DND-41 (cell line): Measurements from ENCODE around the gene CCL27.

ENCODE experiments used
- ATAC-seq: fragments of 200-7000 bp; cut with Tn5 transposase; 3 replicates; pipeline ENCODE4 v1.9.1; 2021; ENCODE audit warnings: low read depth; ENCODE audit not compliant: insufficient read depth
- DNase-seq: peaks from one replicate; pipeline ENCODE4 v3.0.0-alpha.2; 2020
- H2AFZ ChIP-seq: 2 replicates; pipeline ENCODE4 v1.6.0; 2012; ENCODE audit warnings: low read depth, low read length
- H3K27ac ChIP-seq: 2 replicates; pipeline ENCODE4 v1.5.1; 2012; ENCODE audit warnings: low read length, inconsistent platforms
- H3K27me3 ChIP-seq: fragments of 200-600 bp; sonication (generic); 2 replicates; pipeline ENCODE4 v1.6.0; 2012; ENCODE audit warnings: low read length, mild to moderate bottlenecking, inconsistent platforms; ENCODE audit not compliant: insufficient read depth, poor library complexity
- H3K36me3 ChIP-seq: 2 replicates; pipeline ENCODE4 v1.5.1; 2012; ENCODE audit warnings: low read length, inconsistent platforms; ENCODE audit not compliant: insufficient read depth
- H3K4me1 ChIP-seq: 2 replicates; pipeline ENCODE4 v1.5.1; 2012; ENCODE audit warnings: mild to moderate bottlenecking, low read length; ENCODE audit not compliant: insufficient read depth
- H3K4me2 ChIP-seq: 2 replicates; pipeline ENCODE4 v1.6.0; 2012; ENCODE audit warnings: mild to moderate bottlenecking, moderate library complexity, low read length, inconsistent platforms; ENCODE audit not compliant: insufficient read depth
- H3K4me3 ChIP-seq, 2 experiments: fragments of 200-600 bp in 1 of 2; shearing (Covaris generic) in 1 of 2; 2 replicates each; pipeline ENCODE4 v1.5.1; 2012 to 2016; ENCODE audit warnings: inconsistent platforms in 2 of 2, low read length in 2 of 2, mild to moderate bottlenecking in 2 of 2, low read depth in 1 of 2, moderate library complexity in 1 of 2
- H3K79me2 ChIP-seq: 2 replicates; pipeline ENCODE4 v1.6.0; 2012; ENCODE audit warnings: low read length, inconsistent platforms; ENCODE audit not compliant: insufficient read depth
- H3K9ac ChIP-seq: 2 replicates; pipeline ENCODE4 v1.6.0; 2012; ENCODE audit warnings: low read depth, mild to moderate bottlenecking, inconsistent platforms, low read length, moderate library complexity
- H3K9me3 ChIP-seq: 2 replicates; pipeline ENCODE4 v1.5.1; 2012; ENCODE audit warnings: low read length, moderate library complexity, mild to moderate bottlenecking, inconsistent platforms; ENCODE audit not compliant: insufficient read depth, severe bottlenecking
- H4K20me1 ChIP-seq: 2 replicates; pipeline ENCODE4 v1.6.0; 2012; ENCODE audit warnings: low read length; ENCODE audit not compliant: insufficient read depth
- EZH2 ChIP-seq: IDR thresholded peaks from 3 replicates; pipeline ENCODE4 v1.6.1; 2012; ENCODE audit warnings: borderline replicate concordance, low read depth, mild to moderate bottlenecking, moderate library complexity, low read length, inconsistent platforms; ENCODE audit not compliant: severe bottlenecking
- TF ChIP-seq, protein P1 (sequence below): IDR thresholded peaks from 2 replicates; pipeline ENCODE4 v1.5.1; 2012; ENCODE audit warnings: borderline replicate concordance, low read length, moderate library complexity, mild to moderate bottlenecking; ENCODE audit not compliant: poor library complexity, severe bottlenecking; ENCODE audit errors: extremely low read depth

Gene CCL27

DNA sequence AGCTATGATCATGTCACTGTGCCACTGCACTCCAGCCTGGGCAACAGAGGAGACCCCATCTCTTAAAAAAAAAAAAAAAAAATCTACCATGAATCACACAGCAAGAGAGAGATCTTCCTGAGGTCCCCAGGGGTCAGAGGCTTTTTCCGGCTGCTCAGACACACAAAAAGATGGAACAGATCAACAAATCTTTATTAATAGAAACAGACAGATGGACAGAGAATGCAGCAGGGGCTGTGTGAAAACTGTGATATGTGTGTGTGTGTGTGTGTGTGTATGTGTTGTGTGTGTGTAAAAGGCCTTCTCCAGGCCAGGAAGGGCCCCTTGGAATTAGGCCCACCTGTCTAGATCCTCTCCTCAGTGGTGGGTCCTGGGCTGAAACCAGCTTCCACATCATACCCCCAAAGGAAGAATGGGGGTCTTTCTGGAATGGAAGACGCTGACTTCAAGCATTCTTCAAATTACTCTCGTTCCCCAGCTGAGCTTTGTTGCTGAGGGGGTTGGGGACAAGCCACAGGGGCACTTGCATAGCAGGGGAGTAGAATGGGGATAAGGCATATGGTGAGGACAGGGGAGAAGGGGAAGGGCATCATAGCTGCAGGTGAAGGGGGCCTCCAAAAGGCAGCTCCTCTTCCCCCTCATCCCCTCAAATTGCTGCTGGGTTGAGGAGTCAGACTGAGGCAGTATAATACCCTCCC is 27.8 kb downstream of the CCL27 start:
- DNase-seq = no peak
- H3K79me2 ChIP-seq = peaks cover 25% of the 10 kb centered on the region
- peaks cover 5% of the 10 kb centered on the region for H3K27me3 ChIP-seq
- H3K4me1 ChIP-seq = peaks cover 33% of the 10 kb centered on the region
- no peak overlapping the region for H3K4me2 ChIP-seq
- ATAC-seq = no peak
- H3K9me3 ChIP-seq = no peaks in the 10 kb centered on the region
- no peak overlapping the region for H3K9ac ChIP-seq
- H3K4me3 ChIP-seq = no peak overlapping the region
- TF ChIP-seq EZH2 = no peak
- TF ChIP-seq, protein P1, sequence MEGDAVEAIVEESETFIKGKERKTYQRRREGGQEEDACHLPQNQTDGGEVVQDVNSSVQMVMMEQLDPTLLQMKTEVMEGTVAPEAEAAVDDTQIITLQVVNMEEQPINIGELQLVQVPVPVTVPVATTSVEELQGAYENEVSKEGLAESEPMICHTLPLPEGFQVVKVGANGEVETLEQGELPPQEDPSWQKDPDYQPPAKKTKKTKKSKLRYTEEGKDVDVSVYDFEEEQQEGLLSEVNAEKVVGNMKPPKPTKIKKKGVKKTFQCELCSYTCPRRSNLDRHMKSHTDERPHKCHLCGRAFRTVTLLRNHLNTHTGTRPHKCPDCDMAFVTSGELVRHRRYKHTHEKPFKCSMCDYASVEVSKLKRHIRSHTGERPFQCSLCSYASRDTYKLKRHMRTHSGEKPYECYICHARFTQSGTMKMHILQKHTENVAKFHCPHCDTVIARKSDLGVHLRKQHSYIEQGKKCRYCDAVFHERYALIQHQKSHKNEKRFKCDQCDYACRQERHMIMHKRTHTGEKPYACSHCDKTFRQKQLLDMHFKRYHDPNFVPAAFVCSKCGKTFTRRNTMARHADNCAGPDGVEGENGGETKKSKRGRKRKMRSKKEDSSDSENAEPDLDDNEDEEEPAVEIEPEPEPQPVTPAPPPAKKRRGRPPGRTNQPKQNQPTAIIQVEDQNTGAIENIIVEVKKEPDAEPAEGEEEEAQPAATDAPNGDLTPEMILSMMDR = no peak
- H3K27ac ChIP-seq = no peak overlapping the region
- H4K20me1 ChIP-seq = peaks cover 16% of the 10 kb centered on the region
- peaks cover 15% of the 10 kb centered on the region for H3K36me3 ChIP-seq
- H2AFZ ChIP-seq = no peak overlapping the region

DNA sequence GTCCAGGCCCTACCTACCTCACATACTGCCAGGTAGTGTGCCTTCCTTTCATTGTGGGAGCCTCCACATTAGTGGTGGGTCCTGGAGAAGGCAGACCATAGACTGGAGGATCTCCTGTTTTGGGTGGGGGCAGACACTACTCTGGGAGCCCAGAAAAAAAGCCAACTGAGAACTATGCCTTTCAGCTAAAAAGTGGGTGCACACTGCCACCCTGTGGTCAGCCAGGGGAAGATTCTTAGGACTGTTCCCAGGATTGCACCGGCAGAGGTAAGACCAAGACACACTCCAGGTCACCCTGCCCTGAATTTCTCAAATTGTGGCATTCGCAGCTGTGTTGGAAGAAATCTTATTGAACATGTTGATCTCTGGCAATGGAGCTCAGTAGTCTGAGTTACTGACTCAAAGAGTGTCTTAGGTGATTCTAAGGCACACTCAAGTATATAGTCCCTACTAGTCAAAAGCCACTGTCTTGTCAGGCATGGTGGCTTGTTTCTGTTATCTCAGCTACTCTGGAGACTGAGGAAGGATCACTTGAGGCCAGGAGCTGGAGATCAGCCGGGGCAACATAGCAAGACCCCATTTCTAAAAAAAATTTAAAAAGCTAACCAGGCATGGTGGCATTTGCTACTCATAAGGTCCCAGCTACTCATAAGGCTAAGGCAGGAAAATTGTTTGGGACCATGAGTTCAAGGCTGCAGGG is 28.5 kb downstream of the CCL27 start:
- no peak overlapping the region for H3K4me3 ChIP-seq
- ATAC-seq (peak; percentile 52), DNase-seq (peak; percentile 74)
- peaks cover 16% of the 10 kb centered on the region for H4K20me1 ChIP-seq
- H3K27me3 ChIP-seq = peaks cover 9% of the 10 kb centered on the region
- H3K4me2 ChIP-seq = no peak overlapping the region
- H3K27ac ChIP-seq = no peak overlapping the region
- H2AFZ ChIP-seq = no peak overlapping the region
- H3K4me1 ChIP-seq = peaks cover 33% of the 10 kb centered on the region
- H3K9ac ChIP-seq = no peak overlapping the region
- H3K79me2 ChIP-seq = peaks cover 25% of the 10 kb centered on the region
- peaks cover 15% of the 10 kb centered on the region for H3K36me3 ChIP-seq
- no peaks in the 10 kb centered on the region for H3K9me3 ChIP-seq
- TF ChIP-seq, protein P1 = peak; percentile 89
- no peak for TF ChIP-seq EZH2

DNA sequence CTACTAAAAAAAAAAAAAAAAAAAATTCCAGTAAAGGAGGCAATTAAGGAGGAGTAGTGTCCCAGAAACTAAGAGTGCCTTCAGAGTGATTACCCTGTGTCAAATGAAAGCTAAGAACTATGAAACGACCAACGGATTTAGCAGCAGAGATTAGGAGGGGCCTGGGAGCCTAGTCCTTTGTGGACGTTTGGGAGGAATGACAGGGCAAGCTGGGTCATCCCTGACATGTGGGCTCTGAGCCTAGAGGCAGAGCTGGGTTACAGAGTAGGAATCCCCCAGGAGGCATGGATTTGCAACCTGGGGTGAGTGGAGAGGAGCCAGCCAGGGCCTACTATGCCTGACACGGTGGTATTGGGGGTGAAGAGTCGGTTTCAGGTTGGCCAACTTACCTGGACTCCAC is 29.3 kb downstream of the CCL27 start:
- peaks cover 25% of the 10 kb centered on the region for H3K79me2 ChIP-seq
- H2AFZ ChIP-seq = no peak overlapping the region
- no peak overlapping the region for H3K27ac ChIP-seq
- H3K27me3 ChIP-seq = peaks cover 13% of the 10 kb centered on the region
- no peak overlapping the region for H3K4me3 ChIP-seq
- no peak for TF ChIP-seq EZH2
- TF ChIP-seq, protein P1 = no peak
- H3K9me3 ChIP-seq = no peaks in the 10 kb centered on the region
- no peak overlapping the region for H3K9ac ChIP-seq
- H3K4me2 ChIP-seq = no peak overlapping the region
- peaks cover 15% of the 10 kb centered on the region for H3K36me3 ChIP-seq
- H4K20me1 ChIP-seq = peaks cover 16% of the 10 kb centered on the region
- ATAC-seq (no peak), DNase-seq (no peak)
- H3K4me1 ChIP-seq = peaks cover 26% of the 10 kb centered on the region
